HG02970 (cell line): ENCODE results near the gene SUCLA2.
"Not testable (repeated sequence)": the region's sequence is repeated elsewhere in the genome, so short reads cannot be mapped to it uniquely, and the experiment has no call there.

Source experiments
- ATAC-seq: cut with Tn5 transposase; IDR thresholded peaks from one replicate; pipeline ENCODE4 v1.9.1; 2021; ENCODE audit warnings: mild to moderate bottlenecking, moderate library complexity, moderate number of reproducible peaks; ENCODE audit not compliant: unreplicated experiment, low FRiP score

SUCLA2 gene

GRCh38 chr13:47997384-47997783 is 3.7 kb downstream of the SUCLA2 start:
- no peak for ATAC-seq

DNA sequence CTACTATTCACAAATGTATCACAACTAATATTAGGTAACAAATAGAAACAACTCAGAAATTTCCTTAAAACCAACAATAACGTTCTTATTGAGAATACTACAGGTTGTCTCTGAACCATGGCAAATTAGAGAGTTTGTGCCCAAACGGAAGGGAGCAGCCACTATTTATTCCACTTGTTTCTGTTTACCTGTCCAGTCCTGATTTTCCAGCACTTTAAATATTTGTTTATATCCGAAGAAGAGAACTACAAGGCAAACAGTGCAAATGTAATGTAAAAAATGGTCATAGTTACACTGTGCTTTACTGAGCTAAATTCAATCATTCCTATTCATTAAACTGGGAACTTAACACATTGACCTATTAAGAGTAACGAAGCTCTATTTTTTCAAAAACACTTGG is 9.2 kb downstream of the SUCLA2 start:
- ATAC-seq, result no peak

- ATAC-seq, result no peak
Measured at GRCh38 chr13:47990920-47991466, 10.1 kb downstream of the SUCLA2 start.

DNA sequence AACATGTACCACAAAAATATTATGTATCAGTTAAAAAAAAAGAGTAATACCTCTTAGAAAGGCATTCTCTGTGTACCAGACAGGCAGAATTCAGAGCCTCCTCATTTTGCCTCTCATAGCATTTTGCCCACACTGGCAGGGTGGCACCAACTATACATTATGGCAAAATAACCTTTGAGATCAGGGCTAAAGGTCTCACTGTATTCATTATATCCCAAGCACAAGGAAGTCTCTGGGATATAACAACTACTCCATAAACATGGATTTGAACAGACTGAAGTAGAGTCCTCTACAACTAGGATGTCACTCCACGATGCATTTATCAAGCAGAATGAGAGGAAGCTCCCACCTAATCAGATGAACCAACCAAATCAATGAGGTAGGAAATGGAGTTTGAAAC is 10.6 kb downstream of the SUCLA2 start:
- no peak for ATAC-seq

DNA sequence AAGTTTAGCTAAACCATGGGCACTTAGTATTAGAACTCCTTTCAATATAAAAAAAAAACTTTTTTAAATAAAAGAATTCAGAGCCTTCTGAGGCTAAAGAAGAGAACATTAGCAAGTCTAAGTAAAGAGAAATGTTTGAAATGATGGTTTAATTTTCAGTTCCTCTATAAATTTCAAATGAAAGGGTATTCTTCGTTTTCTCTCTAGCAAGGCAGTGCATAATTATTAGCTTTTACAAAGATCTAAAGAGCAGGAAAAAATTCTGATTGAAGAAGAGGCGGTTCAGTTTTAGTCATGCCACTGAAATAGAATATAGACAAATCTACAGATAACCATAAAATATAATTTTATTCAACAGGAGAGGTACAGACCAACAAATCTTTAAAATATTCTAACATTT is 18.0 kb downstream of the SUCLA2 start:
- no peak for ATAC-seq

DNA sequence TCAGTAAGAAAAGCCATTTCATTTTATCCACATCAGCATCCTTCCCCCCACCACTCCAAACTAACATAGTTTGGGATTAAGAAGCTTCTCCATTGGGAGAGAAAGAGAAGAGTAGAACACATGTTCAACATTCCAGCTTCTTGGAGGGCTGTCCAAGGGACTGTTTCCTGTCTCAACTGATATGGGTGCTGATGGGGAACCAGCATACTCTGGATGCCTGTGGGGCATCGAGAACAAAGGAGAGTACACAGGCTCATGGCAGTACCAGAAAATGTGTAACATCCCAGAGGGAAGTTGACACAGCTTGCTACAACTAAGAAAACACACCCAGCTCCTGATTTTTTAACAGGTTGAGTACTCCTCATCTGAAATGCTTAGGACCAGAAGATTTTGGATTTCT is 24.7 kb downstream of the SUCLA2 start:
- ATAC-seq, result no peak

DNA sequence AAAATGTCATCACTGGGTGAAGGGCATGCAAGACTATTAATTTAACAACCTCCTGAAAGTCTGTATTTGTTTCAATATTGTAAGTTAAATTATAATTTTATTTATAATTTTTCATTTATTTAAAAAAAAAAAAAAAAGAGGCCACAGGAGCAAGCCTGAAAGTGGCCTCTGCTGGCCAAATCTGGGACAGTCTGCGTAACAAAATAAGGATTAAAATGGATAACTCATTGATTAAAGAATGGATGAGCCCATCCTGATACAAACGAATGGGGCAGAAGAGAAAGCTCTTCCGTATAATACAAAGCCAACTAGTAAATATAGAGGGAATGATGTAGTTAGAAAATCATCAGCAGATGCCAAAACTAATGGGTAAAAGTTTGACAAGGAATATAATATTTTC is 36.2 kb downstream of the SUCLA2 start:
- ATAC-seq, result no peak

DNA sequence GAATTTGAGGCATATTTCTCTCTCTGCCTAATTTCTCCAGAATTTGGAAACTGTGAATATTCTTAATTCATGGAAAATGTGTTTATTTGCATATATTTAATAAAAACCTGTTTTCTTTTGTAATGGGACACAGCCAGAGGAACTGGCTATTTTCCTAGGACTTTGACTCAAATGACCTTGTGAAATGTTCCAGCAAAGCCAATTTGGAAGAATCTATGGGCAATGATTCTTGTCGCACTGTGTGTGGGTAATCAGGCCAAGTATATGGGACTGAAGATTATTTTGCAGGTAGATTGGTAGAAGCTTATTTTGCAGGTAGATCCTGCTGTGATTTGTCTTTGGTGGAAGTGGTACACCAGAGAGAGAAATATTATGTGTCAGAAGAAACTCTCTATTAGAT is 38.8 kb downstream of the SUCLA2 start:
- no peak for ATAC-seq

- no peak for ATAC-seq
Measured at GRCh38 chr13:47959468-47960247, 41.4 kb downstream of the SUCLA2 start.

GRCh38 chr13:47957073-47957472 is 44.0 kb downstream of the SUCLA2 start:
- ATAC-seq, result no peak

GRCh38 chr13:47955836-47956235 is 45.2 kb downstream of the SUCLA2 start:
- ATAC-seq, result no peak

DNA sequence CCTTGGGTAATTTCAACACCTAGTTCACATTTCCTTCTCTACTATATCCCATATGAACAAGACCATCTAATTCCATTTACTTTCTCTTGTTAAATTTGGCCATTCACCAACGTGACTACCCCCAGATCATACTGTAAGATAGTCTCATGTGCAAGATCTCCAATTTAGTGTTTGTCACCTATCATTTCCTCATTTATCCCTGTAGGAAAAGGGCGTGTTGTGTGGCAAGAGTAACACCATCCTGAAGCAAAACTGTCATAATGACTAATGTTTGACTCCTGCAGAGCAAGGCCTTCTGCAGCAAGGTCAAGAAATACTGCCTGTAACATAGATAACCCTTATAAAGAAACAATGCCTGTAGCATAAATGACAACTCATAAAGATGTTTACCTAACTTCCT is 51.3 kb downstream of the SUCLA2 start:
- no peak for ATAC-seq

GRCh38 chr13:47945738-47946137 is 55.3 kb downstream of the SUCLA2 start:
- no peak for ATAC-seq

DNA sequence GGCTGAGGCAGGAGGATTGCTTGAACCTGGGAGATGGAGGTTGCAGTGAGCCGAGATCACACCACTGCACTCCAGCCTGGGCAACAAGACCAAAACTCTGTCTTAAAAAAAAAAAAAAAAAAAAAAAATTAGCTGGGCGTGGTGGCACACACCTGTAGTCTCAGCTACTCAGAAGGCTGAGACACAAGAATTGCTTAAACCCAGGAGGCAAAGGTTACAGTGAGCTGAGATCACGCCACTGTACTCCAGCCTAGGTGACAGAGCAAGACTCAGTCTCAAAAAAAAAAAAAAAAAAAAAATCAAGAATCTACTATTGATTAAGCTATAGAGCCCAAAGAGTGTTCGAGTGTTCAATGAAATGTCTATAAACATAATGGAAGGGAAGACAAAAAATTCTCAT is 55.9 kb downstream of the SUCLA2 start:
- not testable (repeated sequence) for ATAC-seq

- ATAC-seq, result no peak
Measured at GRCh38 chr13:47934371-47934770, 66.7 kb downstream of the SUCLA2 start.

GRCh38 chr13:47932950-47933923 is 67.8 kb downstream of the SUCLA2 start:
- ATAC-seq, result no peak

- ATAC-seq, result no peak
Measured at GRCh38 chr13:47930649-47931165, 70.4 kb downstream of the SUCLA2 start.

- ATAC-seq, result no peak
Measured at GRCh38 chr13:47929156-47929555, 71.9 kb downstream of the SUCLA2 start.

- no peak for ATAC-seq
Measured at GRCh38 chr13:47917022-47917574, 84.0 kb downstream of the SUCLA2 start.

DNA sequence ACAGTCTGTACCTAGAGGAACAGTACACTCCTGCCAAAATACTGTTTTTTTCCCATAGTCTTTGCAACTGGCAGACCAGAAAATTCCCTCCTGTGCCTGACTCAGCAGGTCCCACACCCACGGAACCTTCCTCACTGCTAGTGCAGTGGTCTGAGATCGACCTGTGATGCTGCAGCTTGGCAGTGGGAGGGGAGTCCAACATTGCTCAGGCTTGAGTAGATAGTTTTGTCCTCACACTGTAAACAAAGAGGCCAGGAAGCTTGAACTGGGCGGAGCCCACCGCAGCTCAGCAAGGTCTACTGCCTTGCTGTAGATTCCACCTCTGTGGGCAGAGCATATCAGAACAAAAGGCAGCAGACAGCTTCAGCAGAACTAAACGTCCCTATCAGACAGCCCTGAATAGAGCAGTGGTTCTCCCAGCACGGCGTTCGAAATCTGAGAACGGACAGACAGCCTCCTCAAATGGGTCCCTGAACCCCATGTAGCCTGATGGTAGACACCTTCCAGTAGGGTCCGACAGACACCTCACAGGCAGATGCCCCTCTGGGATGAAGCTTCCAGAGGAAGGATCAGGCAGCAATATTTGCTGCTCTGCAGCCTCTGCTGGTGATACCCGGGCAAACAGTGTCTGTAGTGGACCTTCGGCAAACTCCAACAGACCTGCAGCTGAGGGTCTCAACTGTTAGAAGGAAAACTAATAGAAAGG is 92.7 kb downstream of the SUCLA2 start:
- no peak for ATAC-seq
